Sigmoid colon (tissue), 4 donors: ENCODE data around the gene DSE.

Experiments used
- CTCF ChIP-seq, 4 experiments: fragments of 450-650 bp in 3 of 4; fragments of 200-600 bp in 1 of 4; IDR thresholded peaks; one replicate each; pipeline ENCODE4 v1.5.1; 2016 to 2019; ENCODE audit warnings: antibody characterized with exemption in 4 of 4, mild to moderate bottlenecking in 3 of 4, moderate library complexity in 2 of 4
- POLR2AphosphoS5 ChIP-seq, 4 donors: sonication (generic); formaldehyde crosslinking; IDR thresholded peaks; one replicate each; pipeline ENCODE4 v1.6.1; 2017; ENCODE audit warnings: antibody characterized with exemption in 4 of 4

GRCh38 chr6:116349216-116349615, 21.5 kb upstream of the DSE start:
- no peak for TF ChIP-seq CTCF (IDR thresholded peaks at IDR 0.05)
- no peak for TF ChIP-seq POLR2AphosphoS5 (IDR thresholded peaks at IDR 0.05)
